ENCODE measurements around the gene DVL1.
"Not testable (repeated sequence)": the region's sequence is repeated elsewhere in the genome, so short reads cannot be mapped to it uniquely, and the experiment has no call there.

The DVL1 gene

DNA sequence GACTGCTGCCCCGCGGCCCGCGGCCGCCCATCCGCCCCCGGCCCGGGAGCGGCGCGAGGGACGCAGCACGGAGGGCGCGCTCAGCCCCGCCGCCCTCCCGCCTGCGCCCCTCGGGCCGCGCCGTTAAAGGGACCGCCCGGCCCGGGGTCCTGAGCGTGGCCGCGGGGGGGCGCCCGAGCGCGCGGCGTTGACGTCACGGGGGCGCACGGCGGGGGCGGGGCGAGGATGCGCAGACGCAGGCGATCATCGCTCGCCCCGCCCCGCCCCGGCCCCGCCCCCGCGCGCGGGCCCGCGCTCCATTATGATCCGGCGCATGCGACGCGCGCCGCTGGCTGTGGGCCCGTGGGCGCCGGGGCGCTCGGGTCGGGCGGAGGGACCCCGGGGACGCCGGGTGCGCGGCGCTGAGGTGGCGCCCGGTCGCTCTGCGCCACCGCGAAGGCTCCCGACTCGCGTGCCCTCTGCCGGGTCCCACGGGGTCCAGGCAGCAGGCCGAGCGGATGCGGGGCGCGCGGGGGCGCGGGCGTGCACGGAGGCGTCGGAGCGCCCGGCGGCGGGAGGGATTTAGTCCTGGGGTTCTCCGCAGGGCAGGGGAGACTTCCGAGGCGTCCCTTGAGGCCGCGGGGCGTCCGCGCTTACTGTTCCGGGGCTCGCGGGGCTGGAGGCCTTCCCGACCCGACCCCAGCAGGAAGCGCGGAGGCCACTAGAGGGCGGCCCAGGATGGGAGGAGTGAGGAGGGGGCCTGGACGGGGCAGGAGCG is at the start of gene DVL1:
TSS of gene DVL1 (minus strand) at position 163 of the 757 bp plus-strand sequence. CDS start 353 bp downstream, outside the sequence.
- peak; percentile 32 for DNase-seq

DNA sequence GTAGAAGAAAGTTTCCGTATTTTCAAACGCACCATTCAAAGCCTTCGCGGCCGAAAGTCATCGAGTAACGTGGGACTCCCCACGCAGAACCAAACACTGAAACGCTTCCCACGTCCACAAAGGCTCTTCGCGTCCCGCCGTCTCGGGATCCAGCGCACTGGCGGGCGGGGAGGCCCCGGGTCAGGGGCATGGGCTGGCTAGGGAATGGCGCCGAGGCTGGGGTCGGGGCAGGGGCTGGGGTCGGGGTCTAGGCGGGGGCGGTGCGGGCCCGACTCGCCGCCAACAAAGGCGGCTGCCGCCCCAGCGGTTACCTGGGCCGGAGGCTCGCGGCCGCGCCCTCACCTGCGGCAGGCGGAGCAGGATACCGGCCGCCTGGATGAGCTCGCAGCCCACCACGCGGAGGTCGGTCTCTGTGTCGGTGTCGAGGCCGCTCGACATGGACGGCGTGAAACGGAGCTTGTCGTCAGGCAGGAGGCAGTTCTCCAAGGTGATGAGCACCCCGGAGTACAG is 49.5 kb upstream of the DVL1 start:
- no peak for DNase-seq

DNA sequence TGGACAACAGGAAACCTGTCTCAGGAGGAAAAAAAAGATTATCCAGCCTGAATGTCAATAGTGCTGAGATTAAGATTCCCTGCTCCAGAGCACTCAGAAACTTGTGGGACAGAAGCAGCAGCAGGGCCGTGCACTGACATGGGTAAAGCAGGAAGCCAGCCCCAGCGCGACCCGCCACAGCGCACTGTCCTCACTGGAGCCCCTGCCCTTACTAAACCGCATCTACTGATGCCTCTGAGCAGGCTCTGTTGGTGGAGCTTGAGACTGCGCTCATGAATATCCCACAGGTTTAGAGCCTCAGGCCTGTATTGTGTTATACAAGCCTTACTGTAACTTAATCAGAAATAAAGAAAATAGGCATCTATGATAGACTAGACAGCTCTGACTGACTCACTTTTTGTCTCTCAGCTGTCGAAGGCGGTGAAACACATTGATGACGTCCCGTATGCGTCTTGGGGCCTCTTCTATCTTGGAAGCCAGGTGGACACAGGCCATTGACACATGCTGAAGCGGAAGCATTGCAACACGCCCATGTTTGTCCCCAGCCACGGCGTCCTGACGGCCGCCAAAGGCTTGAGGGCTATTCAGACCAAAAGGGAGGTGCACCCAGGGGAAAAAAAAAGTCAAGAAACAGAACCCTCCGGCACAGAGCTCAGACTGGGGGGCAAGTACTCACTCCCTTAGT is 48.8 kb upstream of the DVL1 start:
- no peak for DNase-seq

DNA sequence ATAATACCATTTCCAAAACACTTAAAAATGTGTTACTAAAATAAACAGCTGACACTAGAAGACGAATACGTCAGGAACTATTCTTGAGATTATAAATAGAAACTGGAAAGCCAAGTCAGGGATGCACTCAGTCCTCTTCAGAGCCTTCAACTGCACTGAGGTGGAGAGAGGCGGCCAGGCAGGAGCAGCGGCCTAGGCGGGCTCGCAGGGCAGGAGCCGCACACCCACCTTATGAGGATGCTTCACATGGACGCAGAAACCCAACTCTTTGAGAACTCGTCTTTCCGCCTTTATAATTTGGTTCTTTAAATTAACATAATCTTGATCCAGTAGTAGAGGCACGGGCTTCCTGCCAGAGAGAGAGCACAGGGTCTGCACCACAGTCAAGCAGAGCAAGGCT is 45.9 kb upstream of the DVL1 start:
- no peak for DNase-seq

DNA sequence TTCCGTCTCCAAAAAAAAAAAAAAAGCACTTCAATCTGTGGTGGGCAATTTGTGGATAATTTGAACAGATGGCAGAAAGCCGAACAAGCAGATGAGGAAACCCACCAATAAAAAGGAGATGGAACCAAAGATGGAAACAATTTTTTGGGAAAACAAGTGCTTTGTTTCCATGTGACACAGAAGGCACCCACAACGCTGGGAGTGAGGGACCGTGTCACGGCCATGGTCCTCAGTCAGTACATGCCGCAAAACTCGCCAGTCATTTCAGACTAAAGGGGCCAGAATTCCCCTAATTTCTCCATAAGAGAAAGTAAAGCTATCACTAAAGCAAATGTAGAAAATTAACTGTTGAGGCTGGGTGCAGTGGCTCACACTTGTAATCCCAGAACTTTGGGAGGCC is 44.9 kb upstream of the DVL1 start:
- DNase-seq, result no peak

DNA sequence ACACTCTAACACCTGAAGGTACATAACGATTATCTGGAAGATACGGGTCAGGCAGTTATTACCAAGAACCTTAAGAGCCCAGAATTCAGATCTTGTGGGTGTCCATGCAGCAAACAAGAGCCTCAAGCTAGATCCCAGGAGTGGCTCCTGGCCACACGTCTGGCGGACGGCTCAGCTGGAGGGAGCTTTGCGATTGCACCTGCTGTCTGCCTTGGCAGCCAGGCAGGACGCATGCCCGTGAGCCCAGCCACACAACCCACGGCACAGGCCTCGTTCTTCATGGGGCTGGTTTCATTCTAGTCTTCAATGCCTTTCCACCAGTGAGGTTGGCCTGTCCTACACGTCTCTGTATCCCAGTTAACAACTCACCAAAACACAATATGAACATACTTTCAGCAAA is 44.2 kb upstream of the DVL1 start:
- no peak for DNase-seq

DNA sequence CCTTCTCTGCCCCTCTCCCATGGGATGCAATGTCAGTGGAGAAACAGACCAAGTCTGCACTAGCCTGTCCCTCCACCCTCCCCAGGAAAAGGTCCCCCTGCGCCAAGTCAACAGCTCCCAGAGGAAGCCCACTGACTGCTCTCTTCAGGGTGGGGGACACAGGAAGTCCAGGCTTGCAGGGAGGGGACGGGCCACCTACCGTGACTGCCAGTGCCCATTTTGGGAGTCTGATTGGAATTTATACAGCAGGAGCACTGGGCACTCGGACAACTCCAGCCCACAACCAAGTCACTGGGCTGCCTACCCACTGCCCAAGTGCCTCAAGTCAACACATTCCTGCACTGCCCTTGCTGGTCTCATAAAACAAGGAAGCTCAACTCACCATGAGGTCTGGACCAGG is 43.8 kb upstream of the DVL1 start:
- DNase-seq, result no peak

DNA sequence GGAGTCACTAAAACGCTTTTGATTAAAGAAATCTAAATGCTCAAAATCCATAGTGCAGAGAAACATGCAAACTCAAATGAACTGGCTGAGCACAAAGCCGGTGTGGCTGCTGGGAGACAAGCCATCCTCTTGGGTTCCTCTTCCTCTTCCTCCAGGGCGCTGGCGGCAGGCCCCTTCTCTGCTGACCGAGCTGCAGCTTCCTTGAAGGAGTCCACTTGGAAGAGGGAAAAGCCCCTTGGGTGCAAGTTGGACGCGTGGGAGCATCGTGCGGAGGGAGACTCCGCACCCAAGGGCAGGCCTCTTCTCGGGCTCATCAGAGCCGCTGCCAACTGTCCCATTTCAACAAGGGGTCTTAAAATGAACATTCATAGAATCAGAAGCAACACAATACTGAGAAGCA is 42.0 kb upstream of the DVL1 start:
- DNase-seq, result no peak

DNA sequence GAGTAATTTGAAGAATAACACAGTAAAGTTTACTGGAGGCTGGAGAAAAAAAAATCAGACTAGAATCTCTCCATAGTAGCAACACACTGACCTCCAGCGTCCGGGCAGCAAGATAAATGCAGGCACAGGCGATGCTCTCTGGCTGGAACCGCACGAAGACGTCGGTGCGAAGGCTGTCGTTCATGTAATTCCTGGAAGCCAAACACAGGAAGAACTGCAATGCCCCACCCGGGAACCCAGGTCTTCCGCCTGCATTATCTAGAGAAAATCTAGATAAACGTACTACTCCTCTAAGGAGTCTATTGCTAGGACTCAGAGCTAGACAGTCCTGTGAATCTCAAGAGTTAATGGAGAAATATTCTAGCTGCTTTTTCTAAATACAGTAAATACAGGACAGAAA is 41.5 kb upstream of the DVL1 start:
- no peak for DNase-seq

DNA sequence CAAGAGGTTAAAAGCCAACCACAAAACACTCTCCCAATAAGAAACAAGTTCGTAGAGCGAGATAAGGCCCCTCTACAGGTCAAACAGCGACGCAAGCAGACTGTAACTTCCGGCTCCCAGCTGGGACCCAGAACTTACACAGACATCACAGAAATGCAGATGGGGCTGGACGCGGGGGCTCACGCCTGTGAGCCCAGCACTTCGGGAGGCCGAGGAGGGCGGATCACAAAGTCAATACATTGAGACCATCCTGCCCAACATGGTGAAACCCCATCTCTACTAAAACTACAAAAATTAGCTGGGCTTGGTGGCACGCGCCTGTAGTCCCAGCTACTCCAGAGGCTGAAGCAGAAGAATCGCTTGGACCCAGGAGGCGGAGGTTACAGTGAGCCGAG is 38.9 kb upstream of the DVL1 start:
- no peak for DNase-seq

DNA sequence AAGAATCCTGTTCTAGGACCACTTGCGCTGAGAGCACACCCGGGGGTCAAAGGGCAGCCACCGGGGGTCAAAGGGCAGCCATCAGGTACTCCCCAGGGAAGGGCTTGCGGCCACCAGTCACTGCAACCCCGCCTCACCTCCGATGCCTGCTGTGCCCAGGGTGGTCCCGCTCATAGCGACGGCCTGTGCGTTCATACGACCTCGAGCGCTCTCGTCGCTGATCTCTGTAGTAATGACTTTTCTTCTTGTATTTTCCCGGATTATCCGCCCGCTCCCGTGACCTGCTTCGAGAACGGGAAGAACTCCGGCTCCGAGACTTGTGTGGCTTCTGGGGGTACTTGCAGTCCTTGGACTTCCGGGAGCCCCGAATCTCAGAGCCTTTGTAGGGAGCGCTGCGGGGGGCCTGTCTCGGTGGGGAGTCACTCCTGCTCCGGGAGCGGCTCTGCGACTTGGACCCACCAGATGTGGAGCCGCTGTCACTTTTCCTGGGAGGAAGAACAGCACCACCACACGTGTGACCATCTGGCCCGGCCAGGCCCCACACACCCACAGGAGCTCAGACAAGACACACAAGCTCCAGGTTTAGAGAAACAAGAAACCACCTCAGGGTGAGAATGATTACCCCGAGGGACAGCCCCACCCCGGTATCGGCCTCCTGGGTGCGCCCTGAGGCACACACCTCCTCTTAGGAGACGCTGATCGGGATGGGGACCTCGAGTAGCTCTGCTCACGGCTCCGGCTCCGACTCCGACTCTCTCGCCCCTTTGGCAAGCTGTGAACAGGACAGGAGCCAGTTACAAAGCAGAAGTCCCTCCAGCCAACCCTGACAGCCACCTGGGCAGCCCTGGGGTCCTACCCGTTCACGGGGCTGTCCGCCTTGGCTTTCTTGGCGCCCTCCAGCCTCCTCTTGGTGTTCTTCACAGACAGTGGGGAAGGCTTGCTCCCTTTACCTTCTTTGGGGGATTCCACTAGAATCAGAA is 38.2 kb upstream of the DVL1 start:
- no peak for DNase-seq

DNA sequence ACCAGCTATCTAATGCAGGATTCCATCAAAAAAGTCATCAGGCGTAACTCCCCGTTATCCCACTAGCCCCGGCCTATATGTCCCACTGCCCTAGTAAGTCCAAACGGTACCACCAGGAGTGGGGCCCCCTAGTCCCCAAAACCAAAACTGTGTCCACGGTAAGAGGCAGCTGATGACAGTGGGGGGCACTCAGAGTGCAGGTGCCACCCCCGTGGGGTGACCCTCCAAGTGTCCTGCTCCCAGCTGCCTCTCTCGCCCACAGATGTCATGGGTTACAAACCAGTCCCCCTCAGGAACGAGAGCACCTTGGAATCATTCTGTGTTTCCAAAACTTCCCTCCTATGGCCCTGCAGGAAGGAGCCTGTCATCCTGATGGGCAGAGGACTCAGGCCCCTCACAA is 36.7 kb upstream of the DVL1 start:
- DNase-seq, result no peak

DNA sequence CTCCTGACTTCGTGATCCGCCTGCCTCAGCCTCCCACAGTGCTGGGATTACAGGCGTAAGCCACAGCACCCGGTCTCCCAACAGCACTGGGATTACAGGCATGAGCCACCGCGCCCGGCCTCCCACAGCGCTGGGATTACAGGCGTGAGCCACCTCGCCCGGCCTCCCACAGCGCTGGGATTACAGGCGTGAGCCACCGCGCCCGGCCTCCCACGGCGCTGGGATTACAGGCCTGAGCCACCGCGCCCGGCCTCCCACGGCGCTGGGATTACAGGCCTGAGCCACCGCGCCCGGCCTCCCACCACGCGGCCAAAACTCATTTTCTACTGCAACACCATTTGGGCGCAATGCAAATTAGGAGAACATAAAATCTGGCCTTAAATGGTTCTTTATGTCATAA is 36.1 kb upstream of the DVL1 start:
- DNase-seq, result not testable (repeated sequence)

DNA sequence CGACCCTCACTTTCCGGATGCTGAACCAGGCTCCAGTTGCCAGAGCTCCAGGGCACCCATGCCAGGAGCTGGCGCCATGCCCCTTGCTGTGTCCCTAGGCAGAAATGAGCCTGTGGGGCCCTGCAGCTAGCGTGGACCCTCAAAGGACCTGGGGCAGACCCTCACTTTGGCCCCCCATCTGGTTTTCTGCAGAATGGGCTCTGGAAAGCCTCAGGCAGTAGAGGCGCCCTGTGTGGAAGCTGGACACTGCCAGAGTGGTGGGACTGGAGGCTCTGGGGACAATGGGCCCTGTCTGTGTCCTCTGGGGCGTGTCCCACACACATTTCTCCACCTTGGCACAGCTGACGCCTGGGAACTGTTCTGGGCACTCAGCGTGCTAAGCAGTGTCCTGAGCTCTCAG is 32.1 kb upstream of the DVL1 start:
- DNase-seq, result no peak

DNA sequence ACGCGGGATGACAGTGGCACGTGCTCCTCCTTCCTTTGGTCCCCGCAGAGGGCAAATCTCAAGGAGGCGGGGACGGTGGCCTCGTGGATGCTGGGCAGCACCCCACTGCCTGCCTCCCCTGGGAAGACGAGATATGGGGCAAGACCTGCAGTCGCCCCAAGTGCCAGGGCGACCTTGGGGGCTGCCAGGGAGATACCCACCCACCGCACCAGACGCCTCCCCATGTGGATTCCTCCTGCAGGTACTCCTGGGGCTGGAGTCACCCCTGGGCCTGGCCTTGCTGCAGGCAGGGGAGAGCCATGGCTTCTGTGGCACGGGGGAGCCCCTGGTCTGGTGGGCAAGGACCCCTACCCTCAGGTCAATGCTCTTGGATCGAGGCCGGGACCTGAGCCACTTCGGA is 31.6 kb upstream of the DVL1 start:
- DNase-seq, result no peak

DNA sequence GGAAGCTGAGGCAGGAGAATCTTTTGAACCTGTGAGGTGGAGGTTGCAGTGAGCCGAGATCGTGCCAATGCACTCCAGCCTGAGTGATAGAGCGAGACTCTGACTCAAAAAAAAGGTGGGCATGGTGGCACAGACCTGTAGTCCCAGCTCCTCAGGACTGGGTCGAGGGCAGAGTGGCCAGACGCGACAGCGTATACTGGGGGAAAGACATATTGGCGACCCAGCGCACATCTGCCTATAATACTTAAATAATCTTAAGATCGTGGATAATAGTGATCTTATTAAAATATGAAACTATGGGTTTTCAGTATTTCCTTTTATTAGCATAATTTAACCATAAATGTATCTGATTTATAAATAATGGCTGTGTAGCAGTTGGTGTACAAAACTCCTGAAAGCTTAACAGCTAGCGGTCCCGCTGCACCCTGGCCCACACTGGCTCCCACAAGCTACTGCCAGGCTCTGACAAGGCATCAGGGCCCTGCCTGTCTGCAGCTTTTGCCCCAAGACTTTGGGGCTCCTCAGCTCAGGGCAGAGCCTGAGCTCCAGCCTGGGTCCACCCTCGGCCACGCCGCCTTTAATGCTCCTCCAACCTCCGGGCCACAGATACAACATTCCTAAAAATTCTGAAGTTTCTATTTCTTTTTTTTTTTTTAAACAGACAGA is 28.5 kb upstream of the DVL1 start:
- DNase-seq, result no peak

DNA sequence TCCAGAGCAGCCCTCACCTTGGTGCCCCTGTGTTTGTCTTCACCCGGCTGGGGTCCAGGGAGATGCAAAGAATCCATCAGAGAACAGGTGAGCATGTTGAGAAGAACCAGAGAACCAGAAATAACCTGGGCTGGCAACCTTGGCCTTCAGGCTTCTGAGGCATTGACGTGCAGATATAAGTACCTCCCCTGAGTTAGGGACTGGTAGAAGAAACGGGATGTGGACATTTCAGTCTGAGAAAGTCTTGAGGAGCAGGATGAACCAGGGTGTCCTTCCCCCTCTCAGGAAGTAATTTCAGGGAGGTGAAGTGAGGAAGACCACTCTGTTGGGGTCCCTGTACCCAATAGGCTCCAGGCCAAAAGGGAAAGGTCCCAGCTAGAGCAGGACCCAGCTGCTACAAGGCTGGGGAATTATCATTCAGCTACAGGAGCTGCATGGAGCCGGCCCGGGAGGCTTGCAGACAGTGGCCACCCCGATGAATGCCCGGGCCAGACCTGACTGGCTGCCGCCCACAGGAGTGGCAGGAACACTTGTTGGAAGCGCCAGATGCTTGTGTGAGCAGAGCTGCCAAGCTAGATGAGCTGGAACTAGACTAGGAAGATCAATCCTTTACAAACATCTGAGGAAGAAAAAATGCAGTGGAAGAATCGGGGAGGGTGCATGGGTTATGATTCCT is 27.5 kb upstream of the DVL1 start:
- no peak for DNase-seq

DNA sequence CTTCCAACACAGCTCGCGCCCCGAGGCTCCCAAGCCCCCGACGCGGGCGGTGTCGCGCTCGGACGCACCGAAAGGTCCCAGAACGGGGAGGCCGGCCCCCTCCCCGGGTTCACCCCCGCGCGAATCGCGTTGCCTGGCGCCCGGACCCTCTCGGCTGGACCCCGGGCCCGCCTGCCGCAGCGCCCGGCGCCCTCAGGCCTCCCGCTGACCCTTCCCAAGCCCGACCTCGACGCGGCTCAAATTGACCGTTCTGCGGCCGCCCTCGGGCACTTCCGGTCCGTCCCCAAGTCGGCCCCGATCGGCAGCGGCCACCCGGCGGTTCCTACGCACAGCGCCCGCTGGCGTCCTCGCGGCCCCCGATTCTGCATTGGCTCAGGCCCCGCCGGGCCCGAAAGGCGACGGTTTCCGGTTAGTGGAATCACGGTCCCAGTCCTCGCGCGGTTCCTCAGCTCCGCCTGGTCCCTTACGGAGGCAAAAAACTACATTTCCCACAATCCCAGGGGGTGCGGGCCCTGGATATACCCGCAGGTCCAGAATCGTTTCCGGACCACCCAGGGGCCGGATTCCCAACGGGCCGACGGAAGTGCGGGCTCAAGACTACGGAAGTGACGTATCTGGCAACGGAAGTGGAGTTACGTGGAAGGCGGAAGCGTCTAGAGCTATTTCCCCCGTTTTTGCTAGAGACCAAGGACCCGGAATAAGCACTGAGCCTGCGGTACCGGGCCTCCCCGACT is 25.9 kb upstream of the DVL1 start, which contains the start of gene AURKAIP1:
TSS of gene AURKAIP1 (minus strand) at position 279 of the 734 bp plus-strand sequence. CDS start 451 bp downstream, outside the sequence.
- peak; percentile 95 for DNase-seq

DNA sequence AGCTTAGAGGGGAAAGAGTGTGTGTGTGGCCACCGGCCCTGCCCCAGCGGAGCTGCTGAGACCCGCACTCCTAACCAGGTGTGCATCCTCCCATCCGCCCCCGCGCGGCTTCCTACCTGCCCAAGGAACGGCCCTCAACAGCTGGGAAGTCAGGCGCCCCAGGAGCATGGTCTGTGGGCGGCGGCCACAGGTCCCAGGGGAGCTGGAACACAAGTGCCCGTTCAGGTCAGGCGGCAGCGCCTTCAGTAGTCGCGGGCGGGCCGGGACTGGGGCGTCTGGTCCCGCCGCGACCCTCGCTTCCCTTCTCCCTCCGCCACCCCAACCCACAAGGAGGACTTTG is 25.3 kb upstream of the DVL1 start:
- DNase-seq, result no peak

DNA sequence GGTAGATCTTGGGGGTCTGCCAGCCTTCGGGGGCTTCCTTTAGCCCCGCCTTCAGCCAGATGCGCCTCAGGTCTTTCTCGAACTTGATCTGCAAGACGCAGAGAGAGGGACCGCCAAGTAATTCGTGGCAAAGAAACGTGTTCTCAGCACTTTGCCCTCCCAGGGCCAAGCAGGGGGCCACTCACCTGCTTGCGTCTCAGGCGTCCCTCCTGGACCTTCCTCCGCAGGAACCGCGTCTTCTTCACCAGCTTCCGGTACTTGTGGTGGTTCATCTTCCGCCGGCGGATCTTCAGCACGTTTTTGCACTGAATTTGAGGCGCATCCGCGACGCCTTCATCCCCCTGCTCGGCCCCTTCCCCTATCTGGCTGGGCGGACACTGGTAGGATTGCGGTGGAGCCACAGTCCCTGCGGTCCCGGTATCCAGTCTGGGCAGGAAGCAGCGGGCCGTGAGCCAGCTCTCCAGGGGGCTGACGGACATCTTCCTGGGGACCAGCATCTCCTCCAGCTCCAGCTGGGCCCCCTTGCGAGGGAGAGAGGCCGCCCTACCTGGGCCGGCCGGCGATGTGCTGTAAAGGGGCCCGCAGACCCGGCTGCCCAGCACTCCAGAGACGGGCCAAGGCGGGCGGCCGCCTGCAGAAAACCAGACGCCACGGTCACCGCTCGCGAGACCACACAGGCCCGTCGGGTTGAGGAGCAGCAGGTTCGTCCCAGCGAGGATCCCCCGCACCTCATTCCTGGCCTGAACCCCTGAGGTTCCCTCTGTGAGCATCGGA is 24.8 kb upstream of the DVL1 start:
- no peak for DNase-seq
